Liver (tissue), 3 donors: ENCODE measurements around the gene TLR8.

Experiments
- NR2F2 ChIP-seq: IDR thresholded peaks from 2 replicates; pipeline ENCODE4 v1.6.1; 2016; ENCODE audit warnings: antibody characterized with exemption
- YY1 ChIP-seq: IDR thresholded peaks from 2 replicates; pipeline ENCODE4 v1.6.1; 2016; ENCODE audit warnings: antibody characterized with exemption, mild to moderate bottlenecking
- TF ChIP-seq, protein P1 (sequence below): fragments of 150-350 bp; IDR thresholded peaks from 2 replicates; pipeline ENCODE4 v1.5.1; 2017; ENCODE audit warnings: improper control_type of control experiment, low read depth, low read length; ENCODE audit not compliant: missing input control
- donor health status: healthy.
- donor health status: healthy.

DNA sequence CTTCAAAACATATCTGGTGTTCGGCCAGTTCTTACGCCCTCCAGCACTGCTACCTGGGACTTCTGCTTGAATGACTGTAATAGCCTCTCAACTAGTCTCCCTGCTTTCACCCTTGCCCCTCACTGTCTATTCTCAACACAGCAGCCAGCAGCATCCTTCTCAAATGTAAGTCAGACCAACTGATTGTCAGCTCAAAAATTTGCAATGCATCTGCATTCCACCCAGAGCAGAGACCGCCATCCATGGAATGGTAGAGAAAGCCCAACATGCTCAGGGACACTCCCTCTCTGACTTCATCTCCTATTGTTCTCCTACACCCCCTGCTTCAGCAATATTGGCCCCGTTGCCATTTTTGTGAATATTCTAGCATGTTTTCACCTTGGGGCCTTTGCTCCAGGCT, 33.7 kb upstream of the TLR8 start:
- TF ChIP-seq YY1 (no peak), NR2F2 (no peak)
- TF ChIP-seq, protein P1, sequence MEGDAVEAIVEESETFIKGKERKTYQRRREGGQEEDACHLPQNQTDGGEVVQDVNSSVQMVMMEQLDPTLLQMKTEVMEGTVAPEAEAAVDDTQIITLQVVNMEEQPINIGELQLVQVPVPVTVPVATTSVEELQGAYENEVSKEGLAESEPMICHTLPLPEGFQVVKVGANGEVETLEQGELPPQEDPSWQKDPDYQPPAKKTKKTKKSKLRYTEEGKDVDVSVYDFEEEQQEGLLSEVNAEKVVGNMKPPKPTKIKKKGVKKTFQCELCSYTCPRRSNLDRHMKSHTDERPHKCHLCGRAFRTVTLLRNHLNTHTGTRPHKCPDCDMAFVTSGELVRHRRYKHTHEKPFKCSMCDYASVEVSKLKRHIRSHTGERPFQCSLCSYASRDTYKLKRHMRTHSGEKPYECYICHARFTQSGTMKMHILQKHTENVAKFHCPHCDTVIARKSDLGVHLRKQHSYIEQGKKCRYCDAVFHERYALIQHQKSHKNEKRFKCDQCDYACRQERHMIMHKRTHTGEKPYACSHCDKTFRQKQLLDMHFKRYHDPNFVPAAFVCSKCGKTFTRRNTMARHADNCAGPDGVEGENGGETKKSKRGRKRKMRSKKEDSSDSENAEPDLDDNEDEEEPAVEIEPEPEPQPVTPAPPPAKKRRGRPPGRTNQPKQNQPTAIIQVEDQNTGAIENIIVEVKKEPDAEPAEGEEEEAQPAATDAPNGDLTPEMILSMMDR: no peak
